ENCODE results near the gene CHRND.

- TF ChIP-seq CTCF (IDR thresholded peaks at IDR 0.05) (no peak), POLR2A (IDR thresholded peaks at IDR 0.05) (no peak)
Measured at GRCh38 chr2:232551250-232551638, 25.3 kb downstream of the CHRND start.

Measured in heart left ventricle (tissue), 13 donors.